ENCODE data around the gene TAF10.

TAF10 gene

DNA sequence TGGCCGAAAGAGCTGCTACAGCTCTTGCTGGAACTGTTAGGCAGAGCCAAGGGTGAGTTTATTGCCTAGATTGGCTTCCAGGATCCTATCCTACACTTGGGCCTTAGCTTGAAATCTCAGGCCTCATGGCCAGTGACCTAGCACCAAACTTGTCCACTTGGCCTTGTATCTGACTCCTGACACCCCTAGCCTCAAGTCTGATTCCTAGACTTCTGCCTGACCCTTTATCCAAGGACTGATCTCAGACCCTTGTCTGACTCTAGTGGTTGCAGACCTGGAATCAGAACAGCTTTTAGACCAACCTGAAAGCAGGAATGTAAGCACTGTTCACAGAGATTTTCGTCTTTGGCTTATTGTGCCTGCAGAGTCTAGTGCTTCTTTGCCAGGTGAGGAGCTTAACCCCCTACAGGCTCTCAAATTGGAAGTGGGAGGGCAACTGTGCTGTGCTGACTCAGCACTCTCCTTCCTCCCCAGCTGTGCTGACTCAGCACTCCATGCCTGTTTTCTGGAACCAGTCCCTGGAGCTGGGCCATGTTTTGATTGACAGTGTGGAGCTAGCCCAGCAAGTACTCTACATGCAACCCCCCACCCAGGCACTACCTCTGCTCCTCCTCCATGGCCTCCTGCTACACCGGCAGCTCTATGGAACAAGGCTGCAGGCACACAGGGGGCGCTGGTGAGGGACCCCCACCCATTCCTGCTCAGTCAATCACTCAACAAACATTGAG lies 43.7 kb downstream of the TAF10 start:
- DNase-seq (ENCODE audit: insufficient read length, low spot score): no peak
- FAIRE-seq: no peak
- TF ChIP-seq CTCF (IDR thresholded peaks at IDR 0.05; ENCODE audit: insufficient read depth, missing control alignments): peak; percentile 18

- DNase-seq (ENCODE audit: insufficient read length, low spot score) (no peak), FAIRE-seq (no peak)
- no peak for TF ChIP-seq CTCF (IDR thresholded peaks at IDR 0.05; ENCODE audit: insufficient read depth, missing control alignments)
Measured at GRCh38 chr11:6567371-6567745, 44.7 kb downstream of the TAF10 start.

DNA sequence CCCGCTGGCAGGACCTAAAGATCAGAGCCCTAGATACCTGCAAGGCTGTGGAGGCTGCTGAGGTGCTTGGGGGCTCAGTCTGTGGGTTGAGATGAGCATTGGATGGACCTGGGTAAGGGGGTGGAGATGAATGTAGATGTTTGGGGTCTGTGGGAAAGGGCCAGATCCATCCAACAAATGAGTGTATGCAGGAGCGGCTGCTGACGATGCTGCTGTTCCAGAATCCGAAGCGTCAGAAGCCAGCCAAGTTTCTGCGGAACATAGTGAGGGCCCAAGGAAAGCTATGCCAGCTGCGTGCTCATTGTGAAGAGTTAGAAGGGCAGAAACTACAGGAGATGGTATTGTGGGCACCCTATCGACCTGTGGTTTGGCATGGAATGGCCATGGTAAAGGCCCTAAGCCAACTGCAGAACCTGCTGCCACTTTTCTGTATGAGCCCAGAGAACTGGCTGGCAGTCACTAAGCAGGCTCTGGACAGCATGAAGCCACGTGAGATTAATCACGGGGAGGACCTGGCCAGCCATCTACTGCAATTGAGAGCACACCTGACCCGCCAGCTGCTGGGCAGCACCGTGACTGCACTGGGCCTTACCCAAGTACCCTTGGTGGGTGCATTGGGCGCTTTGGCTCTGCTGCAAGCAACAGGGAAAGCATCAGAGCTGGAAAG lies 45.2 kb downstream of the TAF10 start:
- no peak for DNase-seq (ENCODE audit: insufficient read length, low spot score)
- TF ChIP-seq CTCF (IDR thresholded peaks at IDR 0.05; ENCODE audit: insufficient read depth, missing control alignments): no peak
- no peak for FAIRE-seq

DNA sequence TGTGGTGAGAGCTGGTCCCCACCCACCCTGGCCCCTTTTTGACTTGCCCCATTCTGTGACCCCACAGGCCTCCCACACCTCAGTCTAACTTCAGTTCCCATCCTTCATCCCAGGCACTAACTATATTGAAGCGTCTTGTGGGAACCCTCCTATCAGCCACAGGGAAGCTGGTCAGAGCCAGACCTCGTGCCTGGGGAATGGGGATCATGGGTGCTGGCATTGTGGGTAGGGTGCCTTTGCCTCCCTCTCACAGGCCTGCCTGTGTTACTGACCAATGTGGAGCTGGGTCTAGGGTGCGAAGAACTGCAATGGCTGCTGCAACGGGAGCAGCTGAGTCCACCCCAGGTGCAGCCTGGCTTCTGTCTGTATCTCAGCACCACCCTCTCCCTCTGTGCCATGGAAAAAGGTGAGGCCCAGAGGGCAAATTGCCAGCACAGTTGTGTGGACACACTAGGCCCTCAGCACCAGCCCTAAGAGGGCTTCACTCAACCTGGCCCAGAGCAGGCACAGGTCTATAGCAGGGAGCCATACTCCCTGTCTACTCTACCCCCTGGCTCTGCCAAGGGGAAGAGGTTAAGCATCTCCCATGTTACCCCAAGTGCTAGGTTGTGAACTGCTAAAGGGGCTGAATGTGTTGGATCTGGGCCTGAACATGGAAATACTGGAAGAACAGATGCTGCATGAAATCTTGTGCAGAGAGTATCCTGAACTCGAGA lies 45.9 kb downstream of the TAF10 start:
- DNase-seq (ENCODE audit: insufficient read length, low spot score) (no peak), FAIRE-seq (no peak)
- no peak for TF ChIP-seq CTCF (IDR thresholded peaks at IDR 0.05; ENCODE audit: insufficient read depth, missing control alignments)

DNA sequence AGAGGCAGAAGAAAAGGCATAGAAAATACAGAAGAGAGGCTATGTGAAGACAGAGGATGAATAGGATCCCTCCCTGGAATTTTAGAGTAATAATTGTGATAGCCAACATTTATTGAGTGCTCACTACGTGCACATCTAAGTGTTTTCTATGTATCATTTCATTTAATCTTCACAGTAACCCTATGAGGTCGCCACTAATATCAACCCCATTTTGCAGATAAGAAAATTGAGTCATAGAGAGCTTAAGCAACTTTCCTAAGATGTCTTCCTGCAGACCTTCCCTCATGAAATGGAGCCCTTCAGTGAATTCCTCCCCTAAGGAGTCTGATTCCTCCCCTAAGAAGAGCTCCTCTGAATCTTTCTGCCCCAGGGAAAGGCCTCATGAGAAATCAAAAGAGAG lies 46.7 kb downstream of the TAF10 start:
- FAIRE-seq: no peak
- no peak for DNase-seq (ENCODE audit: insufficient read length, low spot score)

DNA sequence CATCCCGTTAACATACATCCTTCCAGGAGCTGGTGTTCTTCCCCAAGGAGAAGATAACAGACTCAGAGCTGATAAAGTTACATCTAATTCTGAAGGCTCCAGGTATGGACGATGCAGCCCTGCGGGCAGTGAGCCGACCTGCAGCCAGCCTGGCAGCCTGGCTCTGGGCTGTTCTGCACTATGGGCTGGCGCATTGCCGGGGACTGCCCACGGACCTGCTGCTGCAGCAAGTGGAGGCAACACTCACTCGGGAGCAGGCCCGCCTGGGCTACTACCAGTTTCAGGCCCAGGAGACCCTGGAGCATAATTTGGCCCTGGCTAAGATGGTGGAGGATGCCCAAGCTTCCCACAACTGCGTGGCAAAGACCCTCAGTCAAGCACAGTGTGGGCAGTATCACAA lies 48.3 kb downstream of the TAF10 start:
- TF ChIP-seq CTCF (IDR thresholded peaks at IDR 0.05; ENCODE audit: insufficient read depth, missing control alignments): no peak
- no peak for DNase-seq (ENCODE audit: insufficient read length, low spot score)
- no peak for FAIRE-seq

More for the DNA sequence above, 46.7 kb downstream of the TAF10 start:
- TF ChIP-seq CTCF (IDR thresholded peaks at IDR 0.05; ENCODE audit: insufficient read depth, missing control alignments): no peak

Data from D721Med (cell line).